ENCODE measurements around the gene ASPHD2.

ASPHD2 gene

DNA sequence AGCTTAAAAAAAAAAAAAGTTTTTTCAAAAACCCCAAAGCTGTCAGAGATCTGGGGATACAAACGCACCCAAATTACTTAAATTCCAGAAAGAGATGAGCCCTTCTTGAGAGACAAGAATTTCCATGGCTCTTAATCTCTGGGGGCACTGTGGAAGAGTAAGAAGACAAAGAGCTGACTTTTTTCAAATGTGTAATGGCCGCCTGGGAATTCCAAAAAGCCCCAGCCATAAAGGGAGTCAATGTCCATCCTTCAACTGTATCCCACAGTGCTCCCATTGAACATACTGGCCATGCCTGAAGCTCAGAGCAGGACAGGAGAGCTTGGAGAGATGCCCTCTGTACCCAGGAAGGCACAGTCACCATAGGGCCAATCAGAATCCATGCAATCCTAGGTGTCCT lies 37.4 kb upstream of the ASPHD2 start:
- Histone ChIP-seq H3K27me3 (ENCODE audit: control insufficient read depth in 3 of 3, insufficient read depth in 3 of 3, low read depth in 1 of 3, low read length in 3 of 3) (no peaks in the 10 kb centered on the region), H3K9ac (ENCODE audit: low read depth, low read length, poor library complexity) (no peak overlapping the region), H3K23ac (ENCODE audit: low read depth, low read length, poor library complexity) (no peak overlapping the region), H3K4me3 (ENCODE audit: low read length in 2 of 2) (no peak overlapping the region), H2BK120ac (ENCODE audit: low read depth, low read length) (no peak overlapping the region), H2BK5ac (ENCODE audit: low read length) (no peak overlapping the region), H2BK12ac (ENCODE audit: low read length) (no peak overlapping the region), H3K79me1 (ENCODE audit: low read depth, low read length) (no peaks in the 10 kb centered on the region), H2AK5ac (ENCODE audit: low read depth, low read length) (no peak overlapping the region), H2AFZ (ENCODE audit: low read length) (peak overlapping the region; percentile 24), H3K4me2 (ENCODE audit: insufficient read depth, low read length, poor library complexity, severe bottlenecking) (no peak overlapping the region), H3K4me1 (ENCODE audit: control insufficient read depth in 2 of 2, insufficient read depth in 1 of 2, low read depth in 1 of 2, low read length in 2 of 2) (peaks cover 11 to 13% of the 10 kb centered on the region in 2 donors), H3K27ac (replicated peaks; ENCODE audit: low read length) (peak overlapping the region; percentile 61), H2BK15ac (ENCODE audit: low read length) (no peak overlapping the region), H4K91ac (ENCODE audit: low read depth, low read length, poor library complexity) (no peak overlapping the region), H4K8ac (ENCODE audit: low read depth, low read length) (no peak overlapping the region), H3K18ac (ENCODE audit: low read length) (peak overlapping the region; percentile 90), H3K9me3 (replicated peaks in 1 of 2; ENCODE audit: control insufficient read depth in 2 of 2, insufficient read depth in 1 of 2, low read depth in 1 of 2, low read length in 2 of 2) (peaks cover 0 to 5% of the 10 kb centered on the region in 2 donors), H3K14ac (ENCODE audit: low read length) (no peak overlapping the region), H3K4ac (ENCODE audit: low read length) (no peak overlapping the region), H3K36me3 (replicated peaks in 1 of 2; ENCODE audit: control insufficient read depth in 2 of 2, insufficient read depth in 2 of 2, low read length in 2 of 2) (no peaks in the 10 kb centered on the region)
- WGBS, 2 donors (ENCODE audit: extremely low coverage in 2 of 2, insufficient read length in 2 of 2, insufficient replicate concordance in 1 of 2), result no CpG with 5 or more reads among the region's 2 CpGs
- no peak for DNase-seq (ENCODE audit: low spot score)

DNA sequence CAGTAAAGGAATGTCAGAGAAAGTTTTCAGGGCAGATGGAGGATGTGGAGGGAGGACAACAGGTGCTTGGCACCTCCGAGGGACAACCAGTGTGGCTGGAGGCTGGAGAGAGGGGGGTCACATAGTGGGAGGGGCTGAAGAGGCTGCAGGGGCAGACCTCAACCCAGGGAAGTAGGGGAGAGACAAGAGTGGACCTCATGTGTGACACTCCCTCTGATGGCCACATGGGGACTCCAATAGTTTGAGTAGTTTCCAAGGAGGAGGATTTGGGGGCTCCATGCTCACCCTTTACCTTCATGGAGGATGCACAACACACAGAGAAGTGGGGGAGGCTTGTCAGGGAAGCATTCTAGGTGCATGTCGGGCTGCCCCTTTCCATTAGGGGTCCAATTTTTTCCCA lies 35.1 kb upstream of the ASPHD2 start:
- Histone ChIP-seq H2AFZ (ENCODE audit: low read length) (no peak overlapping the region), H3K27ac (replicated peaks; ENCODE audit: low read length) (peak overlapping the region; percentile 55), H3K36me3 (replicated peaks in 1 of 2; ENCODE audit: control insufficient read depth in 2 of 2, insufficient read depth in 2 of 2, low read length in 2 of 2) (no peaks in the 10 kb centered on the region), H4K8ac (ENCODE audit: low read depth, low read length) (no peak overlapping the region), H3K23ac (ENCODE audit: low read depth, low read length, poor library complexity) (no peak overlapping the region), H3K4me1 (ENCODE audit: control insufficient read depth in 2 of 2, insufficient read depth in 1 of 2, low read depth in 1 of 2, low read length in 2 of 2) (peaks cover 13% of the 10 kb centered on the region in 2 donors), H4K91ac (ENCODE audit: low read depth, low read length, poor library complexity) (no peak overlapping the region), H3K4ac (ENCODE audit: low read length) (no peak overlapping the region), H2AK5ac (ENCODE audit: low read depth, low read length) (peak overlapping the region; percentile 20), H2BK12ac (ENCODE audit: low read length) (no peak overlapping the region), H3K18ac (ENCODE audit: low read length) (peak overlapping the region; percentile 12), H2BK120ac (ENCODE audit: low read depth, low read length) (no peak overlapping the region), H3K9ac (ENCODE audit: low read depth, low read length, poor library complexity) (no peak overlapping the region), H2BK15ac (ENCODE audit: low read length) (no peak overlapping the region), H3K4me3 (ENCODE audit: low read length in 2 of 2) (no peak overlapping the region), H2BK5ac (ENCODE audit: low read length) (no peak overlapping the region), H3K9me3 (replicated peaks in 1 of 2; ENCODE audit: control insufficient read depth in 2 of 2, insufficient read depth in 1 of 2, low read depth in 1 of 2, low read length in 2 of 2) (peaks cover 0 to 5% of the 10 kb centered on the region in 2 donors), H3K27me3 (ENCODE audit: control insufficient read depth in 3 of 3, insufficient read depth in 3 of 3, low read depth in 1 of 3, low read length in 3 of 3) (no peaks in the 10 kb centered on the region), H3K14ac (ENCODE audit: low read length) (no peak overlapping the region), H3K4me2 (ENCODE audit: insufficient read depth, low read length, poor library complexity, severe bottlenecking) (no peak overlapping the region), H3K79me1 (ENCODE audit: low read depth, low read length) (no peaks in the 10 kb centered on the region)
- WGBS, 2 donors (ENCODE audit: extremely low coverage in 2 of 2, insufficient read length in 2 of 2, insufficient replicate concordance in 1 of 2), result no CpG with 5 or more reads among the region's 2 CpGs
- DNase-seq (ENCODE audit: low spot score), result no peak

DNA sequence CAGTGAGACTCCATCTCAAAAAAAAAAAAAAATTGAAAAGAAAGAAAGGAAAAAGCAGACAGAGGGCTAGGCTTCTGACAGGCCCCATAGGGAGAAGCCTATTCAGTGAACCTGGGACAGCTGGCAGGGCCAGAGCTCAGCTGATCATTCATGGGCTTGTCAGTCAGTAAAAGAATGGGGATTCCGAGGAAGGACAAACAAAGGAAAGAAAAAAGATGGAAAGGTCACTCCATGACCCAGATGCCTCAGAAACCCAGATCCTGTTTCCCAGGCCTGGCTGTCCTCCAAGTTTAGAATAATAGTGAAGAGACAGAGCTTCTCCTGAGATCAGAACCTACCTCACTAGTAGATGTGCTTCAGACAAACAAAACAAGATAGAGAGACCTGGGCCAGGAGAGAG lies 34.3 kb upstream of the ASPHD2 start:
- Histone ChIP-seq H3K27ac (replicated peaks; ENCODE audit: low read length) (peak overlapping the region; percentile 55), H2BK120ac (ENCODE audit: low read depth, low read length) (no peak overlapping the region), H2AK5ac (ENCODE audit: low read depth, low read length) (no peak overlapping the region), H3K4ac (ENCODE audit: low read length) (no peak overlapping the region), H3K9ac (ENCODE audit: low read depth, low read length, poor library complexity) (no peak overlapping the region), H2AFZ (ENCODE audit: low read length) (no peak overlapping the region), H3K27me3 (ENCODE audit: control insufficient read depth in 3 of 3, insufficient read depth in 3 of 3, low read depth in 1 of 3, low read length in 3 of 3) (no peaks in the 10 kb centered on the region), H3K4me3 (ENCODE audit: low read length in 2 of 2) (no peak overlapping the region), H3K18ac (ENCODE audit: low read length) (no peak overlapping the region), H2BK5ac (ENCODE audit: low read length) (no peak overlapping the region), H3K14ac (ENCODE audit: low read length) (no peak overlapping the region), H2BK12ac (ENCODE audit: low read length) (no peak overlapping the region), H3K9me3 (replicated peaks in 1 of 2; ENCODE audit: control insufficient read depth in 2 of 2, insufficient read depth in 1 of 2, low read depth in 1 of 2, low read length in 2 of 2) (peaks cover 0 to 5% of the 10 kb centered on the region in 2 donors), H3K4me2 (ENCODE audit: insufficient read depth, low read length, poor library complexity, severe bottlenecking) (no peak overlapping the region), H3K36me3 (replicated peaks in 1 of 2; ENCODE audit: control insufficient read depth in 2 of 2, insufficient read depth in 2 of 2, low read length in 2 of 2) (no peaks in the 10 kb centered on the region), H2BK15ac (ENCODE audit: low read length) (no peak overlapping the region), H3K4me1 (ENCODE audit: control insufficient read depth in 2 of 2, insufficient read depth in 1 of 2, low read depth in 1 of 2, low read length in 2 of 2) (peaks cover 13% of the 10 kb centered on the region in 2 donors), H4K8ac (ENCODE audit: low read depth, low read length) (no peak overlapping the region), H4K91ac (ENCODE audit: low read depth, low read length, poor library complexity) (no peak overlapping the region), H3K79me1 (ENCODE audit: low read depth, low read length) (no peaks in the 10 kb centered on the region), H3K23ac (ENCODE audit: low read depth, low read length, poor library complexity) (no peak overlapping the region)
- WGBS, 2 donors (ENCODE audit: extremely low coverage in 2 of 2, insufficient read length in 2 of 2, insufficient replicate concordance in 1 of 2), result no CpG with 5 or more reads among the region's 1 CpG
- peak; percentile 62 for DNase-seq (ENCODE audit: low spot score)

DNA sequence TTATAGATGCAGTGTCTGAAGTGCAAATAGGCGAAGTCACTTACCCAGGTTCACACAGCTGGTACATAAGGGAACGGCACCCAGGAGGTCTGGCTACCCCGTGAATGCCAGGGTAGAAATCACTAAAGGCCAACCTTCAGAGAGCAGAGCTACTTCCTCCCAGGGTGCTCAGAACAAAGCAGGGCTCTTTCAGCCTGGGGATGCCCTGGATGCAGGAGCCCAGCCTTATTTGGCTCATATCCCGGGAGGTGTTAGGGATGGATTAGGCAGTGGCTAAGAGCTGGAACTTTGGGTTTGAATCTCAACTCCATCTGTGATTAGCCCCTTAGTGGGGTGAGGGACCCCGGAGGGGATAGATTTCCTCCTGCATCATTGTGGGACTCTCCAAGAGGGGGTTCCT lies 33.1 kb upstream of the ASPHD2 start:
- H2BK15ac ChIP-seq (ENCODE audit: low read length), result no peak overlapping the region
- no peak overlapping the region for H3K4ac ChIP-seq (ENCODE audit: low read length)
- H2AK5ac ChIP-seq (ENCODE audit: low read depth, low read length), result peak overlapping the region; percentile 11
- H3K4me1 ChIP-seq (ENCODE audit: control insufficient read depth in 2 of 2, insufficient read depth in 1 of 2, low read depth in 1 of 2, low read length in 2 of 2), result peaks cover 12 to 13% of the 10 kb centered on the region in 2 donors
- H3K9ac ChIP-seq (ENCODE audit: low read depth, low read length, poor library complexity), result no peak overlapping the region
- H2BK120ac ChIP-seq (ENCODE audit: low read depth, low read length), result no peak overlapping the region
- H4K91ac ChIP-seq (ENCODE audit: low read depth, low read length, poor library complexity), result no peak overlapping the region
- no peaks in the 10 kb centered on the region for H3K36me3 ChIP-seq (replicated peaks in 1 of 2; ENCODE audit: control insufficient read depth in 2 of 2, insufficient read depth in 2 of 2, low read length in 2 of 2)
- no peak overlapping the region for H3K23ac ChIP-seq (ENCODE audit: low read depth, low read length, poor library complexity)
- H2AFZ ChIP-seq (ENCODE audit: low read length), result no peak overlapping the region
- H2BK5ac ChIP-seq (ENCODE audit: low read length), result no peak overlapping the region
- DNase-seq (ENCODE audit: low spot score), result no peak
- H3K27ac ChIP-seq (replicated peaks; ENCODE audit: low read length), result no peak overlapping the region
- no peaks in the 10 kb centered on the region for H3K79me1 ChIP-seq (ENCODE audit: low read depth, low read length)
- H2BK12ac ChIP-seq (ENCODE audit: low read length), result no peak overlapping the region
- H3K18ac ChIP-seq (ENCODE audit: low read length), result peak overlapping the region; percentile 6
- H3K27me3 ChIP-seq (ENCODE audit: control insufficient read depth in 3 of 3, insufficient read depth in 3 of 3, low read depth in 1 of 3, low read length in 3 of 3), result no peaks in the 10 kb centered on the region
- H3K14ac ChIP-seq (ENCODE audit: low read length), result no peak overlapping the region
- H3K4me2 ChIP-seq (ENCODE audit: insufficient read depth, low read length, poor library complexity, severe bottlenecking), result no peak overlapping the region
- WGBS, 2 donors (ENCODE audit: extremely low coverage in 2 of 2, insufficient read length in 2 of 2, insufficient replicate concordance in 1 of 2), result no CpG with 5 or more reads among the region's 5 CpGs
- no peak overlapping the region for H3K4me3 ChIP-seq (ENCODE audit: low read length in 2 of 2)
- H4K8ac ChIP-seq (ENCODE audit: low read depth, low read length), result no peak overlapping the region
- peaks cover 0 to 5% of the 10 kb centered on the region in 2 donors for H3K9me3 ChIP-seq (replicated peaks in 1 of 2; ENCODE audit: control insufficient read depth in 2 of 2, insufficient read depth in 1 of 2, low read depth in 1 of 2, low read length in 2 of 2)

Measured in neuronal stem cell (in vitro differentiated cells).